HepG2 (cell line): ENCODE measurements around the gene MACROD2.

Experiments used
- MZF1 ChIP-seq: sonication (generic); formaldehyde crosslinking; IDR thresholded peaks from 2 replicates; pipeline ENCODE4 v1.8.1; 2023; ENCODE audit warnings: mild to moderate bottlenecking, missing genetic modification reagents, borderline replicate concordance
- NR2C2 ChIP-seq: sonication (generic); formaldehyde crosslinking; IDR thresholded peaks from 2 replicates; pipeline ENCODE4 v1.4.0; 2020; ENCODE audit warnings: missing genetic modification reagents, mild to moderate bottlenecking, moderate library complexity, borderline replicate concordance
- NR3C1 ChIP-seq: sonication (generic); formaldehyde crosslinking; IDR thresholded peaks from 2 replicates; pipeline ENCODE4 v1.4.0; 2020; ENCODE audit warnings: missing genetic modification reagents
- PHF21A ChIP-seq: sonication (generic); formaldehyde crosslinking; IDR thresholded peaks from 2 replicates; pipeline ENCODE4 v1.5.0; 2020; ENCODE audit warnings: mild to moderate bottlenecking, missing genetic modification reagents
- ZNF589 ChIP-seq: sonication (generic); formaldehyde crosslinking; conservative IDR thresholded peaks from 2 replicates; pipeline ENCODE4 v1.8.0; 2022; ENCODE audit warnings: mild to moderate bottlenecking, moderate library complexity, missing genetic modification reagents
- TF ChIP-seq, protein P1 (sequence below), 2 experiments: IDR thresholded peaks; 2 replicates each; pipeline ENCODE4 v1.6.1; 2011 to 2012; ENCODE audit warnings: low read length in 2 of 2, borderline replicate concordance in 1 of 2, low read depth in 1 of 2, mild to moderate bottlenecking in 1 of 2, moderate library complexity in 1 of 2

DNA sequence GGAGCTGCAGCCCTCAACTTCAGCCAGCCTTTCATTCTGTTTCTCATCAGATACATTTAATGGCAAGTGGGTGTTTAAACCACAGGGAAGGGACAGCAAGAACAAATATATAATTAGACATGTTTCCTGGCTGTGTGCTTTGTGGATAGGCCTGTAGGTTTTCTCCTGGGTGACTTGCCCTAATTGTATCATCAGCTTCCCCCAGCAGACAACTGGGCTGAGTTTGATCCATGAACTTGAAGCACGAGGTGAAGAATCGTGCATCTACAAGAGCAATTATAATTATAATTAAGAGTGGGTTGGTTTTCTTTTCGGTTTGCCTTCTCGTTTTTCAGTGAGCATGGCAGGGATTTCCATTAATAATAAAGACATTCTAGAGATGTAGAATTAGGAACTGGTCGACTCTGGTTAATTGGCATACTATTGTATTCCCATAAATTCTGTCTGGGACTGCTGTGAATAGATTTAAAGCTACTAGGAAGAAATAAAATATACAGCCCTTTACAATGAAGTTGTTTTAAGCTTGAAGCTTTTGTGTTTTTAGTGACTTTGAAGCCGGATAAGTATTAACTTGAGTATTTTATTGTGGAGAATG is 1525.7 kb downstream of the MACROD2 start:
- no peak for TF ChIP-seq MZF1 (CRISPR knock-in tag)
- TF ChIP-seq NR2C2 (CRISPR knock-in tag): no peak
- TF ChIP-seq, protein P1, sequence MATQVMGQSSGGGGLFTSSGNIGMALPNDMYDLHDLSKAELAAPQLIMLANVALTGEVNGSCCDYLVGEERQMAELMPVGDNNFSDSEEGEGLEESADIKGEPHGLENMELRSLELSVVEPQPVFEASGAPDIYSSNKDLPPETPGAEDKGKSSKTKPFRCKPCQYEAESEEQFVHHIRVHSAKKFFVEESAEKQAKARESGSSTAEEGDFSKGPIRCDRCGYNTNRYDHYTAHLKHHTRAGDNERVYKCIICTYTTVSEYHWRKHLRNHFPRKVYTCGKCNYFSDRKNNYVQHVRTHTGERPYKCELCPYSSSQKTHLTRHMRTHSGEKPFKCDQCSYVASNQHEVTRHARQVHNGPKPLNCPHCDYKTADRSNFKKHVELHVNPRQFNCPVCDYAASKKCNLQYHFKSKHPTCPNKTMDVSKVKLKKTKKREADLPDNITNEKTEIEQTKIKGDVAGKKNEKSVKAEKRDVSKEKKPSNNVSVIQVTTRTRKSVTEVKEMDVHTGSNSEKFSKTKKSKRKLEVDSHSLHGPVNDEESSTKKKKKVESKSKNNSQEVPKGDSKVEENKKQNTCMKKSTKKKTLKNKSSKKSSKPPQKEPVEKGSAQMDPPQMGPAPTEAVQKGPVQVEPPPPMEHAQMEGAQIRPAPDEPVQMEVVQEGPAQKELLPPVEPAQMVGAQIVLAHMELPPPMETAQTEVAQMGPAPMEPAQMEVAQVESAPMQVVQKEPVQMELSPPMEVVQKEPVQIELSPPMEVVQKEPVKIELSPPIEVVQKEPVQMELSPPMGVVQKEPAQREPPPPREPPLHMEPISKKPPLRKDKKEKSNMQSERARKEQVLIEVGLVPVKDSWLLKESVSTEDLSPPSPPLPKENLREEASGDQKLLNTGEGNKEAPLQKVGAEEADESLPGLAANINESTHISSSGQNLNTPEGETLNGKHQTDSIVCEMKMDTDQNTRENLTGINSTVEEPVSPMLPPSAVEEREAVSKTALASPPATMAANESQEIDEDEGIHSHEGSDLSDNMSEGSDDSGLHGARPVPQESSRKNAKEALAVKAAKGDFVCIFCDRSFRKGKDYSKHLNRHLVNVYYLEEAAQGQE (IDR thresholded peaks at IDR 0.05; ENCODE audit: borderline replicate concordance in 1 of 2, low read depth in 1 of 2, low read length in 2 of 2): no peak
- TF ChIP-seq PHF21A: no peak
- TF ChIP-seq NR3C1: no peak
- TF ChIP-seq ZNF589: no peak
